ENCODE measurements around the gene C3.
"Not testable (repeated sequence)": the region's sequence is repeated elsewhere in the genome, so short reads cannot be mapped to it uniquely, and the experiment has no call there.

Gene C3

GRCh38 chr19:6661509-6662244 lies 58.8 kb downstream of the C3 start:
- DNase-seq: peak in 2 of 6 experiments; percentile 26 to 35

GRCh38 chr19:6660930-6661329 lies 59.5 kb downstream of the C3 start:
- DNase-seq: no peak

GRCh38 chr19:6656390-6656789 lies 64.1 kb downstream of the C3 start:
- DNase-seq: not testable (repeated sequence)

GRCh38 chr19:6654347-6655310 lies 65.8 kb downstream of the C3 start:
- peak in 2 of 6 experiments; percentile 20 to 24 for DNase-seq

GRCh38 chr19:6652805-6653094 lies 67.7 kb downstream of the C3 start:
- no peak for DNase-seq

- DNase-seq: no peak
Observed at GRCh38 chr19:6651965-6652804, 68.3 kb downstream of the C3 start.

GRCh38 chr19:6649185-6649584 lies 71.3 kb downstream of the C3 start:
- DNase-seq: no peak

DNA sequence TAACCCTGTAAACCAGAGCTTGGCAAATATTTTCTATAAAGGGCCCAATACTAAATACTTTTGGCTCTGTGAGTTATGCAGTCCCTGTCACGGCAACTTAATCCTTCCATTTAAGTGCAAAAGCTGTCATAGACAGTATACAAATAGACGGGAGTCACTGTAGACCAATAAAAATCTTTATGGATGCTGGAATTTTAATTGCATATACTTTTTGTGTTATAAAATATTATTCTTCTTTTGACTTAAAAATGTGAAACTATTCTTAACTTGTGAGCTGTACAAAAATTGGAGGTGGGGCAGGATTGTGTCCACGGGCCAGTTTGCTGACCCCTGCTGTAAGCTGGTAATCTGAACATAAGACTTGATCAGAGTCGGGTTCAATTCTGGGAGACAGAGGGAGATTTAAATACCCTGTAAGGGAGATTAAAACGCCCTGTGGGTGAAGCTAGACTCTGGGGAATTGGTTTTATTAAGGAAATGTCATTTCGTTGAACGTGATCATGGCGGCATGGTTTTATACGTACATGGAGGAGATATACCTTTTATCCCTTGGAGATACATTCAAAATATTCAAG lies 72.2 kb downstream of the C3 start:
- no peak for DNase-seq

DNA sequence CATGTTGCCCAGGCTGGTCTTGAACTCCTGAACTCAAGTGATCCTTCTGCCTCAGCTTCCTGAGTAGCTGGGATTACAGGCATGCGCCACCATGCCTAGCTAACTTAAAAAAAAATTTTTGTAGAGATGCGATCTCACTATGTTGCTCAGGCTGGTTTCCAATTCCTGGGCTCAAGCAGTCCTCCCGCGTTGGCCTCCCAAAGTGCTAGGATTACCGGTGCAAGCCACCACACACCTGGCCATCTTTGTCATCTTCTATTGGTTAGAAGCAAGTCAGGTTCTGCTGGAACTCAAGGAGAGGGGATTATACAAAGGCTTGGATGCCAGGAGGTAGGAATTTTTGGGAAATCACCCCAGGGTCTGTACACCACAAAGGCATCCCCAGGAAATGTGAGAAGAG lies 75.7 kb downstream of the C3 start:
- DNase-seq: no peak

DNA sequence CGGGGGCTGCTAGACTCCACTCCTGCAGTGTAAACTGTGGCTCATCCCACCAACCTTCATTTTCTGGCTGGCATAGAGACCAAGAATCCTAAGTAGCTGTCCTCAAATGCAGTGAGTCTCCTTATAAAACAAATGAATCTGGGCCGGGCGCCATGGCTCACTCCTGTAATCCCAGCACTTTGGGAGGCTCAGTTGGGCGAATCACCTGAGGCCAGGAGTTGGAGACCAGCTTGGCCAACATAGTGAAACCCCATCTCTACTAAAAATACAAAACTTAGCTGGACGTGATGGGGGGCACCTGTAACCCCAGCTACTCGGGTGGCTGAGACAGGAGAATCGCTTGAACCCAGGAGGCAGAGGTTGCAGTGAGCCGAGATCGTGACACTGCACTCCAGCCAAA lies 80.1 kb downstream of the C3 start:
- DNase-seq: not testable (repeated sequence)

DNA sequence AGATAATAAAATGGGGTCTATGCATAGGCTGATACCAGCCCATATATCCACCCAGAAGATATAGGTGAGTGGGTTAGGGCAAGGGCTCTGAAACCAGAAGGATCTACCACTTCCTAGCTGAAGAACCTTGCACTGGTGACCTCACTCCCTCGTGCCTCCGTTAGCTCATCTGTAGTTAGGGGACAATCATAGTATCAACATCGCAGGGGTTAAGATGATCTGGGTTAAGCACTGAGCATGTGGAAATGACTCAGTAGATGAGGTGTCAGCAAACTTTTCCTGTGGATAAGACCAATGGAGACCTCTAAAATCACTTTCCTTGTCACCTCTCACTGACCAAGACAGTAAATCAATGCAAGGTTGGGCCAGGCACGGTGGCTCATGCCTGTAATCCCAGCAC lies 81.0 kb downstream of the C3 start:
- DNase-seq: no peak

GRCh38 chr19:6633456-6633813 lies 87.0 kb downstream of the C3 start:
- not testable (repeated sequence) for DNase-seq

- DNase-seq: not testable (repeated sequence)
Observed at GRCh38 chr19:6632747-6633455, 87.5 kb downstream of the C3 start.

DNA sequence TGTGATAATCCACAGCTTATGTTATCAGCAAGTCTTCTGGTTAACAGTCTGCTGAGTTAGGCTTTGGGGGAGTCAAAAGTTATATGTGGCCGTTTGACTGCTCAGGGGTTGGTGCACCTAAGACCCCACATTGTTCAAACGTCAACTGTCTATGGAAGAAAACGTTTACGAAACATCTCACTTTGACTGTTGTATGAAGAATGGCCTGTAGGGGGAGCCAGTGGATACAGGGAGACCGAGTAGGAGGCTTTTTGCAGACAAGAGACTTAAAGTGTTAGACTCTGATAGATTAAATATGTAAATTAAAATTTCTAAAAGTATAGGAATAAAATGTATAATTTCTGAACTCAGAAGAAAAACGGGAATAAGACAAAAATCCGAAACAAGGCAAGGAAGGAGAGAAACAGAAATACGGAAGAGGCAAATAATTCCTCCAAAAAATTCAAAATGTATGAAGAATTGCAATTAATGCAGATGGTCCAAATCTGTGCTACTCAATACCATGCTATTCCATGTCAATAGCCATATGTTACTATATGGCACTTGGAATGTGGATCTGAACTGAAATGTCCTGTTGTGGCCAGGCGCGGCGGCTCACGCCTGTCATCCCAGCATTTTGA lies 88.3 kb downstream of the C3 start:
- DNase-seq: peak; percentile 33 to 91 (median 70)
